Spleen (tissue), 7 donors: ENCODE results near the gene CABLES1.

Experiments
- CTCF ChIP-seq, 11 experiments: fragments of 200-600 bp in 7 of 11; fragments of 450-650 bp in 4 of 11; sonication (generic) in 4 of 11; IDR thresholded peaks in 8 of 11; conservative IDR thresholded peaks in 3 of 11; 1 replicate in 7 of 11; 2 replicates in 4 of 11; pipeline versions ENCODE4 v1.4.0 to v1.8.0; 2016 to 2021; ENCODE audit warnings: antibody characterized with exemption in 11 of 11, inconsistent platforms in 4 of 11, mild to moderate bottlenecking in 1 of 11
- POLR2A ChIP-seq, 3 donors: fragments of 450-650 bp; IDR thresholded peaks; one replicate each; pipeline ENCODE4 v1.5.1; 2017; ENCODE audit warnings: antibody characterized with exemption in 3 of 3, mild to moderate bottlenecking in 1 of 3
- donor health status: DM: no; HTN: no; CAD: no; lungs with moderate emphysema.
- donor health status: DM: no; HTN: no; CAD: no.
- donor health status: DM: no; HTN: no; CAD: no.

DNA sequence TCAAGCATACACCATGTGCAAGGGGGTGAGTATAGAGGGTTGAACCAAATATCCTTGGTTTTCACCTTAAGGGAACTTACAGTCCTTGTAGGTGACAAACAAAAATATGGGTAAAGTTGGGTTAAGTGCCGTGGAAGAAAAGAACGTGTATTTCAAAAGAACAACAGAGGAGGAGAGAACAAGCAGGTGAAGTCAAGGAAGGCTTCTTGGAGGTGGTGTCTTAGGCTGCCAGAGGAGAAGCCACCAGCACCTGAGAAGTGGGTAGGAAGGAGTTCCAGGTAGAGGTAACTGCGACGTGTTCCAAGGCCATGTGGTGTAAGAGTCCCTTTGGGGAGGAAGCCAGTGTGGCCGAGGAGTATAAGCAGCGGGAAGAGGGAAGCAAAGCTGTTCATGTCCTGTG is 27.2 kb downstream of the CABLES1 start:
- TF ChIP-seq POLR2A (IDR thresholded peaks at IDR 0.05) = no peak
- no peak for TF ChIP-seq CTCF (IDR thresholded peaks at IDR 0.05 in 8 of 11, conservative IDR thresholded peaks at IDR 0.05 in 3 of 11)
